Measurements from ENCODE around the gene CBL.

GRCh38 chr11:119156496-119156895 lies 49.6 kb upstream of the CBL start:
- TF ChIP-seq POLR2A (IDR thresholded peaks at IDR 0.05; ENCODE audit: low read depth, low read length) (no peak), POLR2AphosphoS5 (IDR thresholded peaks at IDR 0.05; ENCODE audit: low read depth, low read length) (no peak)

Data from GM12891 (cell line).